ENCODE data around the gene DOCK4.

DNA sequence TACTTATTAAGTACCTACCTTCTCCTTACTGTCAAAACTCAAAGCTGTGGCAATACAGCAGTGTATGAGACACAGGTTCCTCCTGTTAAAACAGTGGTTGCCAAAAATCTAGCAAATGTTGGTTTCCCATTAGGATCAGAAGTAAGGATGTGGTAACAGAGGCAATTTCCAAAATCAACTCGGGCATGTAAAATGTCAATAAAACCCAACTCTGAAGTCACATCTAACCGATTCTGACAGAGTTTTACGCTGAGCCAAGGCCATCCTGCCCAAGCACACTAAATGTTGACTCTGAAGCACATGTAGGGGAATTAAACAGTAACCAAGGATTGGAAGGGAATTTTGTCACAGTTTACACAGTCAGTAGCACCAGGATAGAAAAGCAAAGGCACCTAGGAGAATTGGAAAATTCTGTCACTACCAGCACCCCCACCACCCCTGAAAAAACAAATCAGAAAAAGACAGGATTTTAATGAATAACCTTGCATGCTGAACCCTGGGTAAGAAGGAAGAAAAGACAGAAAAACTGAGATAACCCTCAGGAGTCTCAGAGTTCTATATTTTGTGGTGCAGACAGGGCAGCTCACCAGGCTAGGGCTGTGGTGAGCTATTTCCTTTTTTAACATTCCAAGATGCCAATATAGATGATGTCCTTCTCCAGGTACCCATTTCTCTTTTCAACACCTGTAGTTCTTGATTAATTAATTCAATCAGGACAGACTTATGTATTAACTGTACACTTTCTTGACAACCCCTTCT lies 119.5 kb downstream of the DOCK4 start:
- TF ChIP-seq POLR2A (IDR thresholded peaks at IDR 0.05; ENCODE audit: control extremely low read depth in 1 of 2, low read depth in 2 of 2, low read length in 2 of 2) (no peak), JUN (IDR thresholded peaks at IDR 0.05; ENCODE audit: low read depth, low read length) (no peak), POLR2AphosphoS5 (IDR thresholded peaks at IDR 0.05; ENCODE audit: low read depth, low read length) (no peak), EP300 (IDR thresholded peaks at IDR 0.05; ENCODE audit: borderline replicate concordance in 1 of 2, low read depth in 2 of 2, low read length in 2 of 2) (no peak), TEAD4 (IDR thresholded peaks at IDR 0.05; ENCODE audit: low read depth, low read length) (no peak), EZH2 (IDR thresholded peaks at IDR 0.05; ENCODE audit: low read depth, low read length, severe bottlenecking) (no peak), POU5F1 (IDR thresholded peaks at IDR 0.05; ENCODE audit: low read depth, low read length) (no peak), JUND (IDR thresholded peaks at IDR 0.05; ENCODE audit: low read length) (no peak), EGR1 (IDR thresholded peaks at IDR 0.05; ENCODE audit: borderline replicate concordance, low read depth, low read length) (no peak), HDAC2 (IDR thresholded peaks at IDR 0.05; ENCODE audit: borderline replicate concordance in 1 of 2, low read depth in 2 of 2, low read length in 2 of 2) (no peak), TBP (IDR thresholded peaks at IDR 0.05; ENCODE audit: low read depth, low read length) (no peak), CEBPB (IDR thresholded peaks at IDR 0.05; ENCODE audit: low read depth, low read length) (no peak)
- TF ChIP-seq, protein P1, sequence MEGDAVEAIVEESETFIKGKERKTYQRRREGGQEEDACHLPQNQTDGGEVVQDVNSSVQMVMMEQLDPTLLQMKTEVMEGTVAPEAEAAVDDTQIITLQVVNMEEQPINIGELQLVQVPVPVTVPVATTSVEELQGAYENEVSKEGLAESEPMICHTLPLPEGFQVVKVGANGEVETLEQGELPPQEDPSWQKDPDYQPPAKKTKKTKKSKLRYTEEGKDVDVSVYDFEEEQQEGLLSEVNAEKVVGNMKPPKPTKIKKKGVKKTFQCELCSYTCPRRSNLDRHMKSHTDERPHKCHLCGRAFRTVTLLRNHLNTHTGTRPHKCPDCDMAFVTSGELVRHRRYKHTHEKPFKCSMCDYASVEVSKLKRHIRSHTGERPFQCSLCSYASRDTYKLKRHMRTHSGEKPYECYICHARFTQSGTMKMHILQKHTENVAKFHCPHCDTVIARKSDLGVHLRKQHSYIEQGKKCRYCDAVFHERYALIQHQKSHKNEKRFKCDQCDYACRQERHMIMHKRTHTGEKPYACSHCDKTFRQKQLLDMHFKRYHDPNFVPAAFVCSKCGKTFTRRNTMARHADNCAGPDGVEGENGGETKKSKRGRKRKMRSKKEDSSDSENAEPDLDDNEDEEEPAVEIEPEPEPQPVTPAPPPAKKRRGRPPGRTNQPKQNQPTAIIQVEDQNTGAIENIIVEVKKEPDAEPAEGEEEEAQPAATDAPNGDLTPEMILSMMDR (IDR thresholded peaks at IDR 0.05; ENCODE audit: control extremely low read depth in 1 of 3, insufficient read depth in 1 of 3, low read depth in 1 of 3, low read length in 3 of 3), result no peak
- TF ChIP-seq, protein P2, sequence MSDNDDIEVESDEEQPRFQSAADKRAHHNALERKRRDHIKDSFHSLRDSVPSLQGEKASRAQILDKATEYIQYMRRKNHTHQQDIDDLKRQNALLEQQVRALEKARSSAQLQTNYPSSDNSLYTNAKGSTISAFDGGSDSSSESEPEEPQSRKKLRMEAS (IDR thresholded peaks at IDR 0.05), result no peak

All from H1 (cell line).